PC-3 (cell line): Measurements from ENCODE around the gene GALNS. TPM values are rescaled to one million over a fixed set of nuclear protein-coding genes. Genes with fewer than 3 reads are reported as not detected.
"Not testable (repeated sequence)": the region's sequence is repeated elsewhere in the genome, so short reads cannot be mapped to it uniquely, and the experiment has no call there.

Experiments used
- ATAC-seq: fragments of 200-7000 bp; cut with Tn5 transposase; 2 replicates; pipeline ENCODE4 v1.9.1; 2020; ENCODE audit warnings: mild to moderate bottlenecking, moderate library complexity
- BruUV-seq: library from RNA; stranded (reverse); fragments of 400-500 nt; replicated peaks from 2 replicates; lab custom pipeline; 2021; lab: Mats Ljungman, UMichigan
- CTCF ChIA-PET: fragments of 300-600 bp; sonication (Branson Sonifier 250); formaldehyde crosslinking; loops from one replicate; lab custom pipeline; 2022; ENCODE audit warnings: antibody characterized with exemption; lab: Charles Lee
- POLR2A ChIA-PET: fragments of 300-600 bp; sonication (Branson Sonifier 250); formaldehyde crosslinking; loops from one replicate; lab custom pipeline; 2022; ENCODE audit warnings: antibody characterized with exemption; ENCODE audit not compliant: unreplicated experiment; lab: Charles Lee
- DNase-seq: peaks from one replicate; pipeline ENCODE4 v3.0.0-alpha.2; 2015
- H2AFZ ChIP-seq: fragments of 300-600 bp; sonication (generic); 2 replicates; pipeline ENCODE4 v1.6.0; 2016; ENCODE audit warnings: antibody characterized with exemption, low read length
- H3F3A ChIP-seq: fragments of 300-600 bp; sonication (generic); one replicate; pipeline ENCODE4 v1.6.0; 2017; ENCODE audit warnings: antibody characterized with exemption, low read length, control low read depth, mild to moderate bottlenecking; ENCODE audit not compliant: unreplicated experiment
- H3K27ac ChIP-seq: fragments of 300-600 bp; sonication (generic); 2 replicates; pipeline ENCODE4 v1.5.1; 2016; ENCODE audit warnings: mild to moderate bottlenecking, low read length
- H3K27me3 ChIP-seq: fragments of 300-600 bp; sonication (generic); 2 replicates; pipeline ENCODE4 v1.6.1; 2016; ENCODE audit warnings: low read length, mixed read lengths
- H3K36me3 ChIP-seq: fragments of 300-600 bp; sonication (generic); 2 replicates; pipeline ENCODE4 v1.6.1; 2016; ENCODE audit warnings: low read depth, mixed run types, low read length, mixed read lengths
- H3K4me1 ChIP-seq: fragments of 300-600 bp; sonication (generic); 2 replicates; pipeline ENCODE4 v1.5.1; 2016; ENCODE audit warnings: low read length; ENCODE audit not compliant: insufficient read depth
- H3K4me2 ChIP-seq: fragments of 300-600 bp; sonication (generic); 2 replicates; pipeline ENCODE4 v1.6.0; 2016; ENCODE audit warnings: low read length
- H3K4me3 ChIP-seq: fragments of 300-600 bp; sonication (generic); 2 replicates; pipeline ENCODE4 v1.5.1; 2016; ENCODE audit warnings: mild to moderate bottlenecking, low read length, mixed read lengths
- H3K79me2 ChIP-seq: fragments of 300-600 bp; sonication (generic); 2 replicates; pipeline ENCODE4 v1.6.1; 2017; ENCODE audit warnings: low read length, mixed read lengths
- H3K9ac ChIP-seq: fragments of 300-600 bp; sonication (generic); 2 replicates; pipeline ENCODE4 v1.6.0; 2016; ENCODE audit warnings: mild to moderate bottlenecking, low read length
- H3K9me2 ChIP-seq: fragments of 300-600 bp; sonication (generic); replicated peaks from 2 replicates; pipeline ENCODE4 v1.6.1; 2016; ENCODE audit warnings: mixed run types, low read length, mixed read lengths
- H3K9me3 ChIP-seq: fragments of 300-600 bp; sonication (generic); 2 replicates; pipeline ENCODE4 v1.6.1; 2016; ENCODE audit warnings: low read length, mixed read lengths
- H4K20me1 ChIP-seq: fragments of 300-600 bp; sonication (generic); 2 replicates; pipeline ENCODE4 v1.6.1; 2016; ENCODE audit warnings: low read length, mixed read lengths
- CTCF ChIP-seq: fragments of 300-600 bp; sonication (generic); conservative IDR thresholded peaks from 2 replicates; pipeline ENCODE4 v1.5.1; 2017; ENCODE audit warnings: antibody characterized with exemption, low read depth, mild to moderate bottlenecking, low read length
- EZH2 ChIP-seq: fragments of 300-600 bp; sonication (generic); IDR thresholded peaks from one replicate; pipeline ENCODE4 v1.6.1; 2017; ENCODE audit warnings: antibody characterized with exemption, mild to moderate bottlenecking, low read length; ENCODE audit not compliant: unreplicated experiment
- EZH2phosphoT487 ChIP-seq: fragments of 300-600 bp; sonication (generic); IDR thresholded peaks from 2 replicates; pipeline ENCODE4 v1.6.1; 2018; ENCODE audit warnings: mild to moderate bottlenecking, antibody characterized with exemption, low read length, borderline replicate concordance
- intact Hi-C: fragments of 100-400 bp; cut with micrococcal nuclease; formaldehyde crosslinking; loops from 2 replicates; pipeline ENCODE4 v1.9.0; 2023
- total RNA-seq: library from RNA; depleted of rRNA; stranded (reverse); fragments of >200 nt; gene quantifications from 2 replicates; pipeline ENCODE4 v1.2.3, GENCODE V29; 2014

Gene GALNS
- total RNA-seq, 1 experiment from 2014 or later: 18.3 TPM

- H2AFZ ChIP-seq: no peak overlapping the region
- CTCF ChIA-PET: no interaction called here
- H3K4me3 ChIP-seq: no peak overlapping the region
- H3K27me3 ChIP-seq: no peaks in the 10 kb centered on the region
- no peak overlapping the region for H3K9ac ChIP-seq
- POLR2A ChIA-PET: no interaction called here
- no peak overlapping the region for H3K4me2 ChIP-seq
- H3K4me1 ChIP-seq: no peaks in the 10 kb centered on the region
- H3K36me3 ChIP-seq: no peaks in the 10 kb centered on the region
- DNase-seq (no peak), ATAC-seq (no peak)
- no peaks in the 10 kb centered on the region for H4K20me1 ChIP-seq
- no peaks in the 10 kb centered on the region for H3K79me2 ChIP-seq
- no peak overlapping the region for H3K27ac ChIP-seq
- no peaks in the 10 kb centered on the region for H3K9me2 ChIP-seq
- no TSS peak for BruUV-seq
- no peaks in the 10 kb centered on the region for H3K9me3 ChIP-seq
- TF ChIP-seq CTCF: no peak
- no peak for TF ChIP-seq EZH2
- TF ChIP-seq EZH2phosphoT487: no peak
- no peaks in the 10 kb centered on the region for H3F3A ChIP-seq
- intact Hi-C loops: no loop called here
Measured at GRCh38 chr16:88892065-88892464, 35.3 kb upstream of the GALNS start.

GRCh38 chr16:88891083-88891482 lies 34.3 kb upstream of the GALNS start:
- Histone ChIP-seq H3K9me3 (no peaks in the 10 kb centered on the region), H3K9me2 (no peaks in the 10 kb centered on the region), H3K9ac (no peak overlapping the region), H3K27me3 (no peaks in the 10 kb centered on the region), H3K36me3 (no peaks in the 10 kb centered on the region), H3K79me2 (no peaks in the 10 kb centered on the region), H3K4me2 (no peak overlapping the region), H3F3A (no peaks in the 10 kb centered on the region), H4K20me1 (no peaks in the 10 kb centered on the region), H2AFZ (no peak overlapping the region), H3K4me1 (no peaks in the 10 kb centered on the region), H3K4me3 (no peak overlapping the region), H3K27ac (no peak overlapping the region)
- intact Hi-C loops: no loop called here
- no peak for TF ChIP-seq EZH2
- no peak for TF ChIP-seq EZH2phosphoT487
- TF ChIP-seq CTCF: no peak
- CTCF ChIA-PET: no interaction called here
- no TSS peak for BruUV-seq
- DNase-seq (no peak), ATAC-seq (no peak)
- POLR2A ChIA-PET: no interaction called here

GRCh38 chr16:88889702-88890352 lies 33.1 kb upstream of the GALNS start:
- H3K36me3 ChIP-seq, H3K9ac ChIP-seq, H3K4me1 ChIP-seq, CTCF ChIA-PET, H3K79me2 ChIP-seq, ATAC-seq, H3K27ac ChIP-seq, H3K27me3 ChIP-seq, H3K4me3 ChIP-seq, H3F3A ChIP-seq, POLR2A ChIA-PET, H2AFZ ChIP-seq, H3K4me2 ChIP-seq, H3K9me2 ChIP-seq, BruUV-seq, H3K9me3 ChIP-seq, H4K20me1 ChIP-seq, DNase-seq, intact Hi-C loops: not testable (repeated sequence)
